K562 (cell line): ENCODE results near the gene SLCO2A1. TPM values are rescaled to one million over a fixed set of nuclear protein-coding genes. Genes with fewer than 3 reads are reported as not detected.

ENCODE experiments used
- ATAC-seq: fragments of 200-7000 bp; cut with Tn5 transposase; 3 replicates; pipeline ENCODE4 v1.9.1; 2020; ENCODE audit warnings: moderate library complexity
- BruUV-seq: library from RNA; stranded (reverse); fragments of 400-500 nt; replicated peaks from 2 replicates; lab custom pipeline; 2021; lab: Mats Ljungman, UMichigan
- CTCF ChIA-PET: fragments of 300-600 bp; formaldehyde crosslinking; extraction: SDS; loops from one replicate; lab custom pipeline; 2021; ENCODE audit warnings: low intra/inter-chr PET ratio; lab: Yijun Ruan, JAX
- POLR2A ChIA-PET: fragments of 300-600, 350-650 bp; sonication (Branson Sonifier 250); formaldehyde crosslinking; extraction: SDS; loops from one replicate; lab custom pipeline; 2021; ENCODE audit warnings: antibody characterized with exemption, inconsistent platforms; lab: Yijun Ruan, JAX
- DNase-seq, 4 experiments: peaks; one replicate each; pipeline versions ENCODE4 v3.0.0 to v3.0.0-alpha.2; 2011 to 2018; ENCODE audit warnings: low spot score in 3 of 4, mixed read lengths in 3 of 4; ENCODE audit errors: extremely low read depth in 1 of 4
- FAIRE-seq: peaks from 2 replicates; lab custom pipeline; 2011; peaks lifted over from hg19 to GRCh38; lab: Jason Lieb, UNC
- H2AFZ ChIP-seq: 2 replicates; pipeline ENCODE4 v1.6.0; 2011; ENCODE audit warnings: low read depth, low read length, control low read depth, inconsistent platforms
- H3K27ac ChIP-seq: fragments of 200-600 bp; 3 replicates; pipeline ENCODE4 v1.8.0; 2011; ENCODE audit warnings: low read depth, mild to moderate bottlenecking, control low read depth, inconsistent platforms, low read length, moderate library complexity, mixed read lengths; ENCODE audit errors: extremely low read depth
- H3K27me3 ChIP-seq, 2 experiments: fragments of 300-600 bp in 1 of 2; 2 replicates in 1 of 2; 3 replicates in 1 of 2; pipeline versions ENCODE4 v1.6.0 to v1.8.0; 2011; ENCODE audit warnings: inconsistent platforms in 2 of 2, low read length in 2 of 2, mild to moderate bottlenecking in 1 of 2, mixed read lengths in 1 of 2, moderate library complexity in 1 of 2; ENCODE audit not compliant: control insufficient read depth in 2 of 2, insufficient read depth in 2 of 2
- H3K36me3 ChIP-seq: fragments of 300-600 bp; 3 replicates; pipeline ENCODE4 v1.8.0; 2011; ENCODE audit warnings: mild to moderate bottlenecking, low read length, inconsistent platforms; ENCODE audit not compliant: control insufficient read depth, insufficient read depth
- H3K4me1 ChIP-seq, 2 experiments: fragments of 200-600 bp in 1 of 2; replicated peaks in 1 of 2; 2 replicates in 1 of 2; 3 replicates in 1 of 2; pipeline versions ENCODE4 v1.5.1 to v1.8.0; 2011; ENCODE audit warnings: inconsistent platforms in 2 of 2, low read length in 2 of 2, mild to moderate bottlenecking in 1 of 2, mixed read lengths in 1 of 2, moderate library complexity in 1 of 2; ENCODE audit not compliant: control insufficient read depth in 2 of 2, insufficient read depth in 2 of 2
- H3K4me2 ChIP-seq: 2 replicates; pipeline ENCODE4 v1.6.1; 2011; ENCODE audit warnings: low read length, control low read depth, inconsistent platforms, mixed read lengths; ENCODE audit not compliant: insufficient read depth
- H3K4me3 ChIP-seq: fragments of 200-600 bp; sonication (generic), shearing (Covaris generic); 2 replicates; pipeline ENCODE4 v1.5.1; 2016; ENCODE audit warnings: control low read depth, inconsistent platforms
- H3K79me2 ChIP-seq: fragments of 200-600 bp; 3 replicates; pipeline ENCODE4 v1.8.0; 2011; ENCODE audit warnings: low read length, inconsistent platforms; ENCODE audit not compliant: control insufficient read depth, insufficient read depth
- H3K9ac ChIP-seq, 2 experiments: 2 replicates each; pipeline versions ENCODE4 v1.6.0 to v1.6.1; 2011; ENCODE audit warnings: low read depth in 2 of 2, low read length in 2 of 2, control low read depth in 1 of 2, inconsistent platforms in 1 of 2, mild to moderate bottlenecking in 1 of 2, mixed read lengths in 1 of 2; ENCODE audit not compliant: insufficient read depth in 1 of 2
- H3K9me1 ChIP-seq: one replicate; pipeline ENCODE4 v1.6.0; 2011; ENCODE audit warnings: inconsistent platforms, mild to moderate bottlenecking, low read length, moderate library complexity; ENCODE audit not compliant: control insufficient read depth, insufficient read depth
- H3K9me3 ChIP-seq: replicated peaks from 2 replicates; pipeline ENCODE4 v1.5.1; 2011; ENCODE audit warnings: low read depth, low read length, inconsistent platforms; ENCODE audit not compliant: control insufficient read depth, insufficient read depth
- H4K20me1 ChIP-seq: replicated peaks from 2 replicates; pipeline ENCODE4 v1.6.1; 2011; ENCODE audit warnings: low read length, inconsistent platforms, mixed read lengths; ENCODE audit not compliant: control insufficient read depth, insufficient read depth
- BHLHE40 ChIP-seq: IDR thresholded peaks from 2 replicates; pipeline ENCODE4 v1.6.1; 2011; ENCODE audit warnings: low read length, improper control_type of control experiment
- ESRRA ChIP-seq: fragments of 450-650 bp; IDR thresholded peaks from 2 replicates; pipeline ENCODE4 v1.6.1; 2014; ENCODE audit warnings: low read depth, mild to moderate bottlenecking, moderate library complexity, borderline replicate concordance
- FIP1L1 ChIP-seq: fragments of 200-400 bp; formaldehyde crosslinking; IDR thresholded peaks from 2 replicates; pipeline ENCODE4 v1.6.1; 2018; ENCODE audit warnings: mild to moderate bottlenecking, low read depth, low read length; ENCODE audit not compliant: poor library complexity, severe bottlenecking
- GTF2A2 ChIP-seq: IDR thresholded peaks from 2 replicates; pipeline ENCODE4 v1.6.1; 2016; ENCODE audit warnings: mild to moderate bottlenecking, missing genetic modification characterization, missing compliant biosample characterization
- KLF1 ChIP-seq: fragments of 450-650 bp; IDR thresholded peaks from 2 replicates; pipeline ENCODE4 v1.6.1; 2016; ENCODE audit warnings: missing genetic modification characterization, missing compliant biosample characterization
- RNF219 ChIP-seq: fragments of 250-450 bp; sonication (Bioruptor Pico); IDR thresholded peaks from 2 replicates; pipeline ENCODE4 v1.5.0; 2022; ENCODE audit warnings: mild to moderate bottlenecking
- SLC30A9 ChIP-seq: fragments of 250-450 bp; sonication (Bioruptor Pico); IDR thresholded peaks from 2 replicates; pipeline ENCODE4 v1.8.0; 2022; ENCODE audit warnings: mild to moderate bottlenecking, moderate library complexity
- ZNF75A ChIP-seq: fragments of 450-650 bp; formaldehyde crosslinking; IDR thresholded peaks from 2 replicates; pipeline ENCODE4 v1.4.0; 2020; ENCODE audit warnings: mild to moderate bottlenecking
- WGBS: fragments of 100-300 bp; shearing (Covaris generic); methylation state at CpG from one replicate; pipeline ENCODE4 v1.1.6; 2016; ENCODE audit warnings: low coverage, mixed read lengths; ENCODE audit not compliant: insufficient coverage; ENCODE audit errors: missing lambda C conversion rate; 5-methylcytosine and 5-hydroxymethylcytosine counted together
- in situ Hi-C: fragments of 300-500 bp; cut with MboI; formaldehyde crosslinking; loops from 4 replicates; pipeline ENCODE4 v1.15.0; 2018; ENCODE audit warnings: inconsistent platforms, mixed read lengths
- intact Hi-C: fragments of 100-400 bp; cut with micrococcal nuclease; formaldehyde crosslinking; loops from 2 replicates; pipeline ENCODE4 v1.14.2; 2022
- polyA plus RNA-seq, 8 experiments: library from polyadenylated mRNA; depleted of rRNA in 4 of 8; stranded (reverse) in 5 of 8; unstranded in 3 of 8; fragments of >200 nt; fragmentation: Nextera tagmentation in 2 of 8; fragmentation: Illumina TruSeq in 1 of 8; extraction: Ambion mirVana in 2 of 8; extraction: Trizol in 1 of 8; gene quantifications; 2 replicates each; pipeline versions ENCODE4 v1.2.1 to v1.2.3, GENCODE V29; 2011 to 2014; ENCODE audit warnings: inconsistent platforms in 1 of 8, missing spikeins in 1 of 8
- total RNA-seq, 7 experiments: library from RNA; depleted of rRNA in 6 of 7; stranded (reverse); fragments of >200 nt in 6 of 7; fragmentation: Illumina TruSeq in 2 of 7; extraction: Trizol in 2 of 7; gene quantifications; 2 replicates each; pipeline versions ENCODE4 v1.2.1 to v1.2.3, GENCODE V29; 2011 to 2021; ENCODE audit warnings: low replicate concordance in 1 of 7
- TF ChIP-seq, protein P1 (sequence below): fragments of 200-800 bp; sonication (Bioruptor generic); IDR thresholded peaks from 2 replicates; pipeline ENCODE4 v1.6.1; 2016; ENCODE audit warnings: missing genetic modification characterization, missing compliant biosample characterization
- TF ChIP-seq, protein P2 (sequence below): sonication (generic); formaldehyde crosslinking; IDR thresholded peaks from 2 replicates; pipeline ENCODE4 v1.8.1; 2023; ENCODE audit warnings: mild to moderate bottlenecking, missing genetic modification reagents

The SLCO2A1 gene
- total and polyA plus RNA-seq, 9 of the 15 experiments (the other 6 are each of a cell fraction or from before 2014, with no cell fraction given), result 0.16 to 1.0 TPM; not detected in 7

GRCh38 chr3:133884054-133884886 lies 145.5 kb downstream of the SLCO2A1 start:
- Histone ChIP-seq H3K27me3 (no peaks in the 10 kb centered on the region), H3K4me1 (peaks cover 3 to 11% of the 10 kb centered on the region in 2 experiments; a peak in 3 of 5 replicates), H3K36me3 (no peaks in the 10 kb centered on the region), H3K79me2 (no peaks in the 10 kb centered on the region; the same call in 2 of the 3 replicates), H3K27ac (no peak overlapping the region), H2AFZ (no peak overlapping the region), H3K9me3 (peaks cover 3% of the 10 kb centered on the region; the same call in 1 of the 2 replicates), H3K9me1 (no peaks in the 10 kb centered on the region), H3K4me3 (no peak overlapping the region), H4K20me1 (peaks cover 3% of the 10 kb centered on the region; the same call in 1 of the 2 replicates), H3K9ac (no peak overlapping the region; a peak in 1 of 4 replicates), H3K4me2 (no peak overlapping the region)
- in situ Hi-C loops, result no loop called here
- CTCF ChIA-PET, result no interaction called here
- 43% methylated on average over 4 of the region's 6 CpGs for WGBS
- FAIRE-seq (no peak), DNase-seq (no peak), ATAC-seq (no peak)
- POLR2A ChIA-PET, result interaction anchor here (0.6 kb wide), 2 partner anchors 20 to 30 kb away, joined by 3 to 7 read pairs; no protein-coding TSS in a partner anchor
- intact Hi-C loops, result no loop called here
- no TSS peak for BruUV-seq
- TF ChIP-seq BHLHE40 (no peak), GTF2A2 (tag) (no peak), RNF219 (no peak), KLF1 (tag) (no peak), SLC30A9 (CRISPR knock-in tag) (no peak), ESRRA (no peak), FIP1L1 (no peak), ZNF75A (no peak)
- TF ChIP-seq, protein P1, sequence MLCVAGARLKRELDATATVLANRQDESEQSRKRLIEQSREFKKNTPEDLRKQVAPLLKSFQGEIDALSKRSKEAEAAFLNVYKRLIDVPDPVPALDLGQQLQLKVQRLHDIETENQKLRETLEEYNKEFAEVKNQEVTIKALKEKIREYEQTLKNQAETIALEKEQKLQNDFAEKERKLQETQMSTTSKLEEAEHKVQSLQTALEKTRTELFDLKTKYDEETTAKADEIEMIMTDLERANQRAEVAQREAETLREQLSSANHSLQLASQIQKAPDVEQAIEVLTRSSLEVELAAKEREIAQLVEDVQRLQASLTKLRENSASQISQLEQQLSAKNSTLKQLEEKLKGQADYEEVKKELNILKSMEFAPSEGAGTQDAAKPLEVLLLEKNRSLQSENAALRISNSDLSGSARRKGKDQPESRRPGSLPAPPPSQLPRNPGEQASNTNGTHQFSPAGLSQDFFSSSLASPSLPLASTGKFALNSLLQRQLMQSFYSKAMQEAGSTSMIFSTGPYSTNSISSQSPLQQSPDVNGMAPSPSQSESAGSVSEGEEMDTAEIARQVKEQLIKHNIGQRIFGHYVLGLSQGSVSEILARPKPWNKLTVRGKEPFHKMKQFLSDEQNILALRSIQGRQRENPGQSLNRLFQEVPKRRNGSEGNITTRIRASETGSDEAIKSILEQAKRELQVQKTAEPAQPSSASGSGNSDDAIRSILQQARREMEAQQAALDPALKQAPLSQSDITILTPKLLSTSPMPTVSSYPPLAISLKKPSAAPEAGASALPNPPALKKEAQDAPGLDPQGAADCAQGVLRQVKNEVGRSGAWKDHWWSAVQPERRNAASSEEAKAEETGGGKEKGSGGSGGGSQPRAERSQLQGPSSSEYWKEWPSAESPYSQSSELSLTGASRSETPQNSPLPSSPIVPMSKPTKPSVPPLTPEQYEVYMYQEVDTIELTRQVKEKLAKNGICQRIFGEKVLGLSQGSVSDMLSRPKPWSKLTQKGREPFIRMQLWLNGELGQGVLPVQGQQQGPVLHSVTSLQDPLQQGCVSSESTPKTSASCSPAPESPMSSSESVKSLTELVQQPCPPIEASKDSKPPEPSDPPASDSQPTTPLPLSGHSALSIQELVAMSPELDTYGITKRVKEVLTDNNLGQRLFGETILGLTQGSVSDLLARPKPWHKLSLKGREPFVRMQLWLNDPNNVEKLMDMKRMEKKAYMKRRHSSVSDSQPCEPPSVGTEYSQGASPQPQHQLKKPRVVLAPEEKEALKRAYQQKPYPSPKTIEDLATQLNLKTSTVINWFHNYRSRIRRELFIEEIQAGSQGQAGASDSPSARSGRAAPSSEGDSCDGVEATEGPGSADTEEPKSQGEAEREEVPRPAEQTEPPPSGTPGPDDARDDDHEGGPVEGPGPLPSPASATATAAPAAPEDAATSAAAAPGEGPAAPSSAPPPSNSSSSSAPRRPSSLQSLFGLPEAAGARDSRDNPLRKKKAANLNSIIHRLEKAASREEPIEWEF (CRISPR knock-in tag), result no peak
- TF ChIP-seq, protein P2, sequence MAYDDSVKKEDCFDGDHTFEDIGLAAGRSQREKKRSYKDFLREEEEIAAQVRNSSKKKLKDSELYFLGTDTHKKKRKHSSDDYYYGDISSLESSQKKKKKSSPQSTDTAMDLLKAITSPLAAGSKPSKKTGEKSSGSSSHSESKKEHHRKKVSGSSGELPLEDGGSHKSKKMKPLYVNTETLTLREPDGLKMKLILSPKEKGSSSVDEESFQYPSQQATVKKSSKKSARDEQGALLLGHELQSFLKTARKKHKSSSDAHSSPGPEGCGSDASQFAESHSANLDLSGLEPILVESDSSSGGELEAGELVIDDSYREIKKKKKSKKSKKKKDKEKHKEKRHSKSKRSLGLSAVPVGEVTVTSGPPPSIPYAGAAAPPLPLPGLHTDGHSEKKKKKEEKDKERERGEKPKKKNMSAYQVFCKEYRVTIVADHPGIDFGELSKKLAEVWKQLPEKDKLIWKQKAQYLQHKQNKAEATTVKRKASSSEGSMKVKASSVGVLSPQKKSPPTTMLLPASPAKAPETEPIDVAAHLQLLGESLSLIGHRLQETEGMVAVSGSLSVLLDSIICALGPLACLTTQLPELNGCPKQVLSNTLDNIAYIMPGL, result no peak
